ENCODE results near the gene FLOT2. TPM values are rescaled to one million over a fixed set of nuclear protein-coding genes. Genes with fewer than 3 reads are reported as not detected.

The FLOT2 gene
- total and polyA plus RNA-seq, 2 of the 8 experiments (the other 6 are each of a cell fraction or from before 2014, with no cell fraction given) = 116 to 189 TPM

GRCh38 chr17:28882154-28882895 lies 15.2 kb downstream of the FLOT2 start (continued):
- no peak for TF ChIP-seq CHD7 (IDR thresholded peaks at IDR 0.05; ENCODE audit: insufficient replicate concordance, low read length)
- no peak for TF ChIP-seq JUN (IDR thresholded peaks at IDR 0.05; ENCODE audit: low read depth, low read length)
- TF ChIP-seq ATF2 (IDR thresholded peaks at IDR 0.05; ENCODE audit: low read length) = no peak
- TF ChIP-seq NRF1 (IDR thresholded peaks at IDR 0.05; ENCODE audit: low read depth, low read length) = no peak
- no peak for TF ChIP-seq BACH1 (IDR thresholded peaks at IDR 0.05; ENCODE audit: low read length)
- TF ChIP-seq POLR2AphosphoS5 (IDR thresholded peaks at IDR 0.05; ENCODE audit: low read depth, low read length) = no peak
- TF ChIP-seq FOSL1 (IDR thresholded peaks at IDR 0.05; ENCODE audit: insufficient read depth, low read depth, low read length) = no peak
- no peak for TF ChIP-seq CTBP2 (IDR thresholded peaks at IDR 0.05; ENCODE audit: borderline replicate concordance, insufficient read depth, insufficient read length, low read length)

Data from H1 (cell line).